ENCODE measurements around the gene TNFSF11.

GRCh38 chr13:42526804-42527203 lies 47.1 kb upstream of the TNFSF11 start:
- no peak for TF ChIP-seq CTCF (IDR thresholded peaks at IDR 0.05)
- no peak for TF ChIP-seq ZFX (IDR thresholded peaks at IDR 0.05; ENCODE audit: borderline replicate concordance)

Measured in 22Rv1 (cell line).